IMR-90 (cell line): ENCODE measurements around the gene LDLRAD3.

Source experiments
- BHLHE40 ChIP-seq: fragments of 150-350 bp; IDR thresholded peaks from 2 replicates; pipeline ENCODE4 v1.6.1; 2016; ENCODE audit warnings: mild to moderate bottlenecking, low read depth, low read length
- CEBPB ChIP-seq: IDR thresholded peaks from 2 replicates; pipeline ENCODE4 v1.6.1; 2012; ENCODE audit warnings: low read depth, low read length, improper control_type of control experiment
- CTCF ChIP-seq: conservative IDR thresholded peaks from 2 replicates; pipeline ENCODE4 v1.5.1; 2012; ENCODE audit warnings: mild to moderate bottlenecking, low read depth, low read length, improper control_type of control experiment
- MAFK ChIP-seq: IDR thresholded peaks from 2 replicates; pipeline ENCODE4 v1.6.1; 2012; ENCODE audit warnings: low read depth, low read length, improper control_type of control experiment
- MAZ ChIP-seq: IDR thresholded peaks from 2 replicates; pipeline ENCODE4 v1.6.1; 2012; ENCODE audit warnings: low read depth, mild to moderate bottlenecking, low read length, improper control_type of control experiment, moderate library complexity, borderline replicate concordance
- MXI1 ChIP-seq: IDR thresholded peaks from 2 replicates; pipeline ENCODE4 v1.6.1; 2012; ENCODE audit warnings: low read depth, mild to moderate bottlenecking, low read length, moderate library complexity, borderline replicate concordance
- POLR2A ChIP-seq: IDR thresholded peaks from 2 replicates; pipeline ENCODE4 v1.6.1; 2012; ENCODE audit warnings: mild to moderate bottlenecking, low read depth, low read length
- RAD21 ChIP-seq: IDR thresholded peaks from 2 replicates; pipeline ENCODE4 v1.6.1; 2012; ENCODE audit warnings: low read length, improper control_type of control experiment
- RFX5 ChIP-seq: IDR thresholded peaks from 2 replicates; pipeline ENCODE4 v1.8.0; 2012; ENCODE audit warnings: low read depth, mild to moderate bottlenecking, low read length, moderate library complexity
- SMC3 ChIP-seq: fragments of 150-350 bp; IDR thresholded peaks from 2 replicates; pipeline ENCODE4 v1.6.1; 2016; ENCODE audit warnings: low read depth, mild to moderate bottlenecking, antibody characterized with exemption, low read length, moderate library complexity
- TF ChIP-seq, protein P1 (sequence below): fragments of 150-350 bp; IDR thresholded peaks from 2 replicates; pipeline ENCODE4 v1.6.1; 2017; ENCODE audit warnings: mild to moderate bottlenecking, antibody characterized with exemption, low read length, low read depth

GRCh38 chr11:36026315-36026968 is 82.6 kb downstream of the LDLRAD3 start:
- TF ChIP-seq SMC3 = no peak
- TF ChIP-seq CTCF = no peak
- TF ChIP-seq POLR2A = no peak
- no peak for TF ChIP-seq MAZ
- no peak for TF ChIP-seq MAFK
- no peak for TF ChIP-seq BHLHE40
- TF ChIP-seq, protein P1, sequence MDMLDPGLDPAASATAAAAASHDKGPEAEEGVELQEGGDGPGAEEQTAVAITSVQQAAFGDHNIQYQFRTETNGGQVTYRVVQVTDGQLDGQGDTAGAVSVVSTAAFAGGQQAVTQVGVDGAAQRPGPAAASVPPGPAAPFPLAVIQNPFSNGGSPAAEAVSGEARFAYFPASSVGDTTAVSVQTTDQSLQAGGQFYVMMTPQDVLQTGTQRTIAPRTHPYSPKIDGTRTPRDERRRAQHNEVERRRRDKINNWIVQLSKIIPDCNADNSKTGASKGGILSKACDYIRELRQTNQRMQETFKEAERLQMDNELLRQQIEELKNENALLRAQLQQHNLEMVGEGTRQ = no peak
- TF ChIP-seq CEBPB = no peak
- TF ChIP-seq MXI1 = no peak
- no peak for TF ChIP-seq RFX5
- no peak for TF ChIP-seq RAD21
